ENCODE measurements around the gene CAP1. TPM values are rescaled to one million over a fixed set of nuclear protein-coding genes. Genes with fewer than 3 reads are reported as not detected.

CAP1 gene
- total RNA-seq, 1 donor, result 671 TPM

DNA sequence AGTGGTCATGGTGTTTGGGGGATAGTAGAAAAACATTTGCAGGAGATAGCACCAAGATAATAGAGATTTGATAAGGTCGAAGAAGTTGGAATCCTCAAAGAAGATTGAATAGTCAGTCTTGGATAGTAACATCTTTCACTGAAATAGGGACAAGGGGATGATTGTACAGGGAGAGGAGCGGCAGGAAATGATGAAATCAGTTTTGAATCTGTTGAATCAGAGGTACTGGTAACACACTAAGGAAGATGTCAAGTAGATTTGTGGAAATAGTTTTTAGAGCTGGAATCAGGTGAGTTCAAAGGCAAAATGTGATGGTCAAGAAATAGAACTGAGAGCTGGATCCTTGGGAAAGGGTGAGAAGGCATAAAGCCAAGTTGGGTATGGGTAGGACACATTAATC is 26.5 kb downstream of the CAP1 start:
- DNase-seq (ENCODE audit: low read depth), result no peak
- TF ChIP-seq, protein P1, sequence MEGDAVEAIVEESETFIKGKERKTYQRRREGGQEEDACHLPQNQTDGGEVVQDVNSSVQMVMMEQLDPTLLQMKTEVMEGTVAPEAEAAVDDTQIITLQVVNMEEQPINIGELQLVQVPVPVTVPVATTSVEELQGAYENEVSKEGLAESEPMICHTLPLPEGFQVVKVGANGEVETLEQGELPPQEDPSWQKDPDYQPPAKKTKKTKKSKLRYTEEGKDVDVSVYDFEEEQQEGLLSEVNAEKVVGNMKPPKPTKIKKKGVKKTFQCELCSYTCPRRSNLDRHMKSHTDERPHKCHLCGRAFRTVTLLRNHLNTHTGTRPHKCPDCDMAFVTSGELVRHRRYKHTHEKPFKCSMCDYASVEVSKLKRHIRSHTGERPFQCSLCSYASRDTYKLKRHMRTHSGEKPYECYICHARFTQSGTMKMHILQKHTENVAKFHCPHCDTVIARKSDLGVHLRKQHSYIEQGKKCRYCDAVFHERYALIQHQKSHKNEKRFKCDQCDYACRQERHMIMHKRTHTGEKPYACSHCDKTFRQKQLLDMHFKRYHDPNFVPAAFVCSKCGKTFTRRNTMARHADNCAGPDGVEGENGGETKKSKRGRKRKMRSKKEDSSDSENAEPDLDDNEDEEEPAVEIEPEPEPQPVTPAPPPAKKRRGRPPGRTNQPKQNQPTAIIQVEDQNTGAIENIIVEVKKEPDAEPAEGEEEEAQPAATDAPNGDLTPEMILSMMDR (IDR thresholded peaks at IDR 0.05; ENCODE audit: insufficient read depth, low read depth, low read length), result no peak
- H3K4me3 ChIP-seq (ENCODE audit: low read depth, low read length), result no peak overlapping the region

DNA sequence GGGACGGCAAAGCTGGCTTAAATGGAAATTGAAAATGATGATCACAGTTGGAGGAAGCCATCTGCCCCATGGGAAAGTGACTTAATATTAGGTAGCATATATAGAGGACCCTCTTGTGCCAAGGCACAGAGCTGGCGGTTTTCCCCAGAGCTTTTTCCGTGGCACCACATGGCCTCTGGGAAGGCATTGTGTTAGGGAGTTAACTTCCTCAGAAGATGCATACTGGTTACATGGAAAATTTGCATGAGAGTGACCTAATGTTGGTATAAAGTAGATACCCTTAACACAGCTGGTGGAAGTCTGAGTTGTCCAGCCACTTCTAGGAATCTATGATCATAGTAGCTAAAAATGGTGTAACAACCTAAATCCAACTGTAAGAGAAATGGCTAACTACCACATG is 27.3 kb downstream of the CAP1 start:
- no peak for DNase-seq (ENCODE audit: low read depth)
- TF ChIP-seq, protein P1 (IDR thresholded peaks at IDR 0.05; ENCODE audit: insufficient read depth, low read depth, low read length), result no peak
- no peak overlapping the region for H3K4me3 ChIP-seq (ENCODE audit: low read depth, low read length)

- H3K4me3 ChIP-seq (ENCODE audit: low read depth, low read length), result no peak overlapping the region
- no peak for DNase-seq (ENCODE audit: low read depth)
- TF ChIP-seq, protein P1 (IDR thresholded peaks at IDR 0.05; ENCODE audit: insufficient read depth, low read depth, low read length), result no peak
Measured at GRCh38 chr1:40072142-40072541, 31.6 kb downstream of the CAP1 start.

DNA sequence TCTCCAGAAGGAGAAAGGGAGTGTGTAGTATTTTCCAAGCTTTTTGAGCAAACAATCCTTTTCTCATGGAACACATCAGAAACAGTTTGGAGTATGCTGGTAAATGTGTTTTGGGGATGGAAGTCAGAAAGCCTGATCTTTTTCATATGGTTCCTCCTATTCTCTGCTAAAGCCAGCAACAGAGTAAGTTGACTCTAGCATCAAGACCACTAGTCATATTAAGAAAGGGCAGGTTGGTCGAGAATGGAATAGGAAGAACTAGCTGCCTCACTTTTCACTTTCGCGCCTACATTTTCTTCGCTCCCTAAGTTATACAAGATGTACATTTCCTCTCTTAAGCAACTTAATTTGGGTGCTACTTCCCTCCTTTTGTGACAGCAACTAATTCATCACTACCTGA is 32.5 kb downstream of the CAP1 start:
- no peak for DNase-seq (ENCODE audit: low read depth)
- H3K4me3 ChIP-seq (ENCODE audit: low read depth, low read length), result no peak overlapping the region
- TF ChIP-seq, protein P1 (IDR thresholded peaks at IDR 0.05; ENCODE audit: insufficient read depth, low read depth, low read length), result no peak

DNA sequence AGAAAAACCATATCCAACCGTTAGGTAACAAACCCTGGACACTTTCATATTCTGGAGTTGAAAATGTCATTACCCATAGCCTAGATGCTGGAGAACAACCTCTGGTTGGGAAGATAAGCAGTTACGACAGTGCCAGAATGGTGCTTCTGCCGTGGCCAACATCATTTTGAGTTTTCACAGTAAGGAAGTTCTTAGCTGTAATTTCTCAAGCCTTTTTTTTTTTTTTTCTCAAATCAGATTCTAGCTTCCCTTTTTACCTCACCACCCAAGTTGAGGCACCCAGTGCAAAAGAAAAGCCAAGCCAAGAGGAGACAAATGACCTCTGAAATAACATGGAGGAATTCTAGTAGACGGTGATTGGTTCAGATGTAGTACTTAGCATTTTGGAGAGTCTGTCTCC is 34.7 kb downstream of the CAP1 start:
- TF ChIP-seq, protein P1 (IDR thresholded peaks at IDR 0.05; ENCODE audit: insufficient read depth, low read depth, low read length), result no peak
- H3K4me3 ChIP-seq (ENCODE audit: low read depth, low read length), result no peak overlapping the region
- no peak for DNase-seq (ENCODE audit: low read depth)

DNA sequence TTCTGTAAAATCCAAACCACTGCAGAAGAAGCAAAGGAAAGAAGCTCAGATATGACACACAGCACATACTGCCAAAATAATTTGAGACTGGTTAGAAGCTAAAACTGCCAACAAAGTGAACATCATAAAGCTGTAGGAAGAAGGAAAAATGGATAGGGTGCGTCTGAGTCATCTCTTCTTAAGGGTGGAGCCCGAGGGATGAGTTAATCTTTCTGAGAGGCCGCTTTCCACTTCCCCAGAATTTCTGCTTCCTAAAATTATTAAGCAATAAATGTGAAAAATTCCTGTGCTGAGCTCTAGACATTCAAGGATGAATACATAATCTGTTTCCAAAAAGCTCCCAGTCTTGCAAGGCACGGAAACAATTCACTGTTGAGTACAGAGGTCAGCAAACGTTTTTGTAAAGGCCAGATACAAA is 36.4 kb downstream of the CAP1 start:
- no peak overlapping the region for H3K4me3 ChIP-seq (ENCODE audit: low read depth, low read length)
- TF ChIP-seq, protein P1 (IDR thresholded peaks at IDR 0.05; ENCODE audit: insufficient read depth, low read depth, low read length), result no peak
- DNase-seq (ENCODE audit: low read depth), result peak; percentile 97

Data from fibroblast of villous mesenchyme (primary cell).